GM21381 (cell line): ENCODE measurements around the gene CDT1.

ENCODE experiments used
- ATAC-seq: cut with Tn5 transposase; IDR thresholded peaks from one replicate; pipeline ENCODE4 v1.9.1; 2021; ENCODE audit warnings: mild to moderate bottlenecking, moderate library complexity; ENCODE audit not compliant: unreplicated experiment

Gene CDT1

GRCh38 chr16:88803264-88803987 is at the start of gene CDT1:
CDT1 (plus strand) TSS chr16:88803789; CDS start chr16:88803832, 43 bp downstream.
- peak; percentile 65 for ATAC-seq

GRCh38 chr16:88754109-88754911 is 49.3 kb upstream of the CDT1 start:
- ATAC-seq, result no peak

- ATAC-seq, result no peak
Observed at GRCh38 chr16:88754912-88755744, 48.5 kb upstream of the CDT1 start.

- ATAC-seq, result no peak
Observed at GRCh38 chr16:88755745-88756443, 47.7 kb upstream of the CDT1 start.

GRCh38 chr16:88758227-88758943 is 45.2 kb upstream of the CDT1 start:
- ATAC-seq, result no peak

GRCh38 chr16:88758944-88759244 is 44.7 kb upstream of the CDT1 start:
- ATAC-seq, result no peak

GRCh38 chr16:88759245-88759975 is 44.2 kb upstream of the CDT1 start:
- no peak for ATAC-seq

GRCh38 chr16:88759976-88760350 is 43.6 kb upstream of the CDT1 start:
- ATAC-seq, result no peak

GRCh38 chr16:88760424-88761142 is 43.0 kb upstream of the CDT1 start:
- ATAC-seq, result no peak

GRCh38 chr16:88761143-88761534 is 42.5 kb upstream of the CDT1 start:
- no peak for ATAC-seq

- no peak for ATAC-seq
Observed at GRCh38 chr16:88761830-88762229, 41.8 kb upstream of the CDT1 start.

- no peak for ATAC-seq
Observed at GRCh38 chr16:88762258-88762870, 41.2 kb upstream of the CDT1 start.

- ATAC-seq, result no peak
Observed at GRCh38 chr16:88762941-88763340, 40.6 kb upstream of the CDT1 start.

- no peak for ATAC-seq
Observed at GRCh38 chr16:88763502-88764053, 40.0 kb upstream of the CDT1 start.

GRCh38 chr16:88764080-88764479 is 39.5 kb upstream of the CDT1 start:
- no peak for ATAC-seq

- ATAC-seq, result no peak
Observed at GRCh38 chr16:88764913-88765349, 38.7 kb upstream of the CDT1 start.

- no peak for ATAC-seq
Observed at GRCh38 chr16:88766975-88767374, 36.6 kb upstream of the CDT1 start.

- no peak for ATAC-seq
Observed at GRCh38 chr16:88767546-88768070, 36.0 kb upstream of the CDT1 start.
